ACC112 (cell line): ENCODE measurements around the gene DDX55.
"Not testable (repeated sequence)": the region's sequence is repeated elsewhere in the genome, so short reads cannot be mapped to it uniquely, and the experiment has no call there.

ENCODE experiments used
- H2AFZ ChIP-seq: fragments of 200-600 bp; sonication (generic); one replicate; pipeline ENCODE4 v1.6.0; 2017; ENCODE audit warnings: antibody characterized with exemption, low read length; ENCODE audit not compliant: unreplicated experiment
- H3K27ac ChIP-seq: fragments of 200-600 bp; sonication (generic); 2 replicates; pipeline ENCODE4 v1.5.1; 2014; ENCODE audit warnings: low read depth, mild to moderate bottlenecking, antibody characterized with exemption, low read length, moderate library complexity
- H3K27me3 ChIP-seq: fragments of 200-600 bp; sonication (generic); 2 replicates; pipeline ENCODE4 v1.6.1; 2014; ENCODE audit warnings: mild to moderate bottlenecking, antibody characterized with exemption, low read length, moderate library complexity, mixed read lengths; ENCODE audit not compliant: insufficient read depth
- H3K36me3 ChIP-seq: fragments of 200-600 bp; sonication (generic); 2 replicates; pipeline ENCODE4 v1.6.1; 2016; ENCODE audit warnings: mild to moderate bottlenecking, antibody characterized with exemption, low read length, moderate library complexity, mixed read lengths; ENCODE audit not compliant: insufficient read depth
- H3K4me1 ChIP-seq: fragments of 200-600 bp; sonication (generic); one replicate; pipeline ENCODE4 v1.6.1; 2016; ENCODE audit warnings: low read length, mixed read lengths; ENCODE audit not compliant: insufficient read depth, unreplicated experiment, control insufficient read depth
- H3K4me3 ChIP-seq: fragments of 200-600 bp; sonication (generic); 2 replicates; pipeline ENCODE4 v1.5.1; 2014; ENCODE audit warnings: mild to moderate bottlenecking, low read depth, low read length
- H3K79me2 ChIP-seq: fragments of 200-600 bp; sonication (generic); one replicate; pipeline ENCODE4 v1.6.0; 2016; ENCODE audit warnings: low read length; ENCODE audit not compliant: control insufficient read depth, unreplicated experiment, insufficient read depth

Gene DDX55

DNA sequence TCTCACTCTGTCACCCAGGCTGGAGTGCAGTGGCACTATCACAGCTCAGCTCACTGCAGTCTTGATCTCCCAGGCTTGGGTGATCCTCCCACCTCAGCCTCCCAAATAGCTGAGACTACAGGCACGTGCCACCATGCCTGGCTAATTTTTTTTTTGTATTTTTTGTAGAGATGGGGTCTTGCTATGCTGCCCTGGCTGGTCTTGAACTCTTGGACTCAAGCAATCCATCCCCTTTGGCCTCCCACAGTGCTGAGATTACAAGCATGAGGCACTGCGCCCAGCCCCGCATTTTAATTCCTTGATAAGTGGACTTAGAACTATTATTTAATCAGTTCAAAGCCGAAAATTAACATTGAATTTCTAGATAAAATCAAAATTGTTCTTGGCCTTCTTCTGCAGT is 23.1 kb upstream of the DDX55 start:
- H3K4me3 ChIP-seq, H2AFZ ChIP-seq, H3K36me3 ChIP-seq, H3K27ac ChIP-seq, H3K4me1 ChIP-seq, H3K27me3 ChIP-seq: not testable (repeated sequence)
- H3K79me2 ChIP-seq, result peaks cover 15% of the 10 kb centered on the region

DNA sequence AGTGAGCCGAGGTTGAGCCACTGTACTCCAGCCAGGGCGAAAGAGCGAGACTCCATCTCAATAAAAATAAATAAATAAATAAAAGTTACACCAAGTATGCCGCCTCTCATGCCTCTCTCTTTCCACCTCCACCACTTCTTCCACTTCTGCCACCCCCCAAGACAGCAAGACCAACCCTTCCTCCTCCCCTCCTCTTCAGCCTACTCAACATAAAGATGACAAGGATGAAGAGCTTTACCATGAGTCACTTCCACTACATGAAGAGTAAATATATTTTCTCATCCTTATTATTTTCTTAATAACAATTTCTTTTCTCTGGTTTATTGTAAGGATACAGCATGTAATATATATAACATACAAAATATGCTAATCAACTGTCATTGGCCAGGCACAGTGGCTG is 21.1 kb upstream of the DDX55 start:
- Histone ChIP-seq H3K27ac (no peak overlapping the region), H3K4me1 (peaks cover 14% of the 10 kb centered on the region), H3K36me3 (peaks cover 3% of the 10 kb centered on the region; the same call in 1 of the 2 replicates), H3K27me3 (no peaks in the 10 kb centered on the region), H3K4me3 (no peak overlapping the region), H2AFZ (no peak overlapping the region), H3K79me2 (peaks cover 29% of the 10 kb centered on the region)

DNA sequence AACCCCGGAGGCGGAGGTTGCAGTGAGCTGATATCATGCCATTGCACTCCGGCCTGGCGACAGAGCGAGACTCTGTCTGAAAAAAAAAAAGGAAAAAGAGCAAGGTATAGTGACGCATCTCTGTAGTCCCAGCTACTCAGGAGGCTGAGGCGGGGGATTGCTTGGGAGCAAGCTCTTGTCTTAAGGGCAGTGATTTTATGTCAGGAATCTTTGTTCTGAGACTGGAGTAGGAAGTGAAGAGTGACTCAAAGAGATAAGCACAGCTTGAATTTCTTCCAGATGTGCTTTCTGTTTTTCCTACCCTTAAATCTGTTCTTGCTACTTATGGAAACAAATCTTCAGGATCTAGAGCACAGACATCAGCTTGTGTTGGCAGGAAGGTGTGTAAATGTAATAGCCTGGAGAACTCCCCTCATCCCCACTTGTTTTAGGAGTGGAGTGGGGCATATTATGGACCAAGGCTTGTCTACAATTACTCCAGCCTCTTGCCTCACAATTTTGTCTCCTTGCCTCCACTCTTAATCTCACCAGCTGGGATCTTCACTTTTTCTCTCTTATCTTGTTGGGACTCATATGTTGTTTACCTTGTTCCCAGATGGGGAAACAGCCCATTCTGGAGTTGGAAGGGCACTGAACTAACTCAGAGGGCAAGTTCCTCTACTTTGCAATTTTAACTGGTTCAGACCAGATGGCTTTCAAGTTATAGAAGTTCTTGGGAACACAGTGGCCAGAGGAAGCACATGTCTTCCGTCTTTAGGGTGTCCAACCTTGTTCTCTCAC is 10.0 kb upstream of the DDX55 start:
- H3K27ac ChIP-seq, result peak overlapping the region; percentile 63
- no peak overlapping the region for H2AFZ ChIP-seq
- no peak overlapping the region for H3K4me3 ChIP-seq
- H3K36me3 ChIP-seq, result peaks cover 30% of the 10 kb centered on the region
- H3K27me3 ChIP-seq, result no peaks in the 10 kb centered on the region
- H3K79me2 ChIP-seq, result peaks cover 71% of the 10 kb centered on the region
- H3K4me1 ChIP-seq, result peaks cover 44% of the 10 kb centered on the region

DNA sequence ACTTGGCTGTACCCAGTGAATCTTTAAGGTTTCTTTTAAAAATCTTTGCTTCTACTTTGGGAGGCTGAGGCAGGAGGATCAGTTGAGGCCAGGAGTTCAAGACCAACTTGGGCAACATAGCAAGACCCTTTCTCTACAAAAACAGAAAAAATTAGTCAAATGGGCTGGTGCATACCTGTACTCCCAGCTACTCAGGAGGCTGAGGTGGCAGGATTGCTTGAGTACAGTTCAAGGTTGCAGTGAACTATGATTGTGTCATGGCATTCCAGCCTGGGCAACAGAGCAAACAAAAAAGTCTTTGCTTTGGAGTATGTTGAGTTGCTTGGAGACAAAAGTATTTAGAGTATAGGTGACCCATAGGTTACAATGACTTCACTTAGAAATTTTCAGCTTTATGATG is 6.2 kb upstream of the DDX55 start:
- peaks cover 20% of the 10 kb centered on the region for H3K4me1 ChIP-seq
- no peak overlapping the region for H2AFZ ChIP-seq
- peaks cover 32% of the 10 kb centered on the region for H3K36me3 ChIP-seq
- peak overlapping the region; percentile 42 for H3K27ac ChIP-seq
- no peaks in the 10 kb centered on the region for H3K27me3 ChIP-seq
- no peak overlapping the region for H3K4me3 ChIP-seq
- H3K79me2 ChIP-seq, result peaks cover 45% of the 10 kb centered on the region

DNA sequence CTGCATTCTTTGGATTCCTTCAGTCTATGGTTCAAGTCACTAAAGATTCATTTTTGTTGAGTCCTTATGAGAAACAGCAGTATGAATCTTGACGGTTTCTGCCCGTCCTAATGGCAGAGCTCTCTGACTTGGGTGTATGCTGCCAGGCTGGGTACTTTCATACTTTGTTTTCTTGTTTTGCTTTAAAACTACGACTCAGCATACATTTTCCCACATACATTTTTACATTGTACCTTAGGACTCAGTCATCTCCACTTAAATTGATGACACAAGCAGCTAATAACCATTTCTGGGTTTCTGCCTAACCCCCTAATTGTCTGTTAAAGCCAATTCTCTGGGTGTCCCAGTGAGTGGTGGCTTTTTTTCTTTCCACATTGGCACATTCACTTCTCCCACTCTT is 4.8 kb upstream of the DDX55 start:
- Histone ChIP-seq H2AFZ (no peak overlapping the region), H3K27ac (peak overlapping the region; percentile 32), H3K4me3 (no peak overlapping the region), H3K4me1 (peaks cover 9% of the 10 kb centered on the region), H3K36me3 (peaks cover 28% of the 10 kb centered on the region), H3K27me3 (no peaks in the 10 kb centered on the region), H3K79me2 (peaks cover 39% of the 10 kb centered on the region)

DNA sequence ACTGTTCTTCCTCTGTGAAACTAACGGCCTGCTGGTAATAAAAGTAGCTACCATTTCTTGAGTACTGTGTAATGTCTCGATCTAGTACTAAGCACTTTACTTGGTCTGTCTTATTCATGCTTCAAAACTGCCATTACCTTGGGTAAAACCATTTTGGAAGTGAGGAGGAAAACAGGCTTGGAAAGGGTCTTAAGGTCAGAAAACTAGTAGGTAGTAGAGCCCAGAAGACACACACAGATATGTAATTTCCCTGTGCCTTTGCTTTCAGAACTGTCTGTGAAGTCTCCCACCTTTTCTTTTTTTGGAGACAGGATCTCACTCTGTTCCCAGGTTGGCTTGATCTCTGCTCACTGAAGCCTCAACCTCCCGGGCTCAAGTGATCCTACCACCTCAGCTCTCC is 3.4 kb upstream of the DDX55 start:
- no peaks in the 10 kb centered on the region for H3K27me3 ChIP-seq
- H3K79me2 ChIP-seq, result peaks cover 39% of the 10 kb centered on the region
- H3K36me3 ChIP-seq, result peaks cover 28% of the 10 kb centered on the region
- H3K4me3 ChIP-seq, result no peak overlapping the region
- H3K27ac ChIP-seq, result no peak overlapping the region
- no peak overlapping the region for H2AFZ ChIP-seq
- H3K4me1 ChIP-seq, result peaks cover 7% of the 10 kb centered on the region

DNA sequence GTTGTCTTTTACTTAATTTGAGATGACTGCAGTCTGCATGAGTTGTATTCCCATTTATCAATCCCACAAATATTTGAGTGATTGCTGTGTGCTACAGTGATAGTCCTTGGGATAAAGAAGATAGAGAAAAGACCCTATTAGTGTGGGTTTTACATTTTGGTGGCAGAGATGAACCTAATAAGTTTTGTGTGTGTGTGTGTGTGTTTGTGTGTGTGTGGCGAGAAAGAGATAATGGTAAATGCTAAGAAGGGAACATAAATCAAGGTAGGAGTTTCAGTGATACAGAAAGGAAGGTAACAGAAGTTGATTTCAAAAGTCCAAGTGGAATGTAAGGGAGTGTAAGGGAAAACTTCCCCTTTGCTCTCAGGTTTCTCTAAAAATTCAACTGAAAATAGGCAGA is 2.6 kb upstream of the DDX55 start:
- Histone ChIP-seq H2AFZ (no peak overlapping the region), H3K27ac (no peak overlapping the region), H3K4me3 (no peak overlapping the region), H3K79me2 (peaks cover 42% of the 10 kb centered on the region), H3K4me1 (peaks cover 7% of the 10 kb centered on the region), H3K36me3 (peaks cover 28% of the 10 kb centered on the region), H3K27me3 (no peaks in the 10 kb centered on the region)

DNA sequence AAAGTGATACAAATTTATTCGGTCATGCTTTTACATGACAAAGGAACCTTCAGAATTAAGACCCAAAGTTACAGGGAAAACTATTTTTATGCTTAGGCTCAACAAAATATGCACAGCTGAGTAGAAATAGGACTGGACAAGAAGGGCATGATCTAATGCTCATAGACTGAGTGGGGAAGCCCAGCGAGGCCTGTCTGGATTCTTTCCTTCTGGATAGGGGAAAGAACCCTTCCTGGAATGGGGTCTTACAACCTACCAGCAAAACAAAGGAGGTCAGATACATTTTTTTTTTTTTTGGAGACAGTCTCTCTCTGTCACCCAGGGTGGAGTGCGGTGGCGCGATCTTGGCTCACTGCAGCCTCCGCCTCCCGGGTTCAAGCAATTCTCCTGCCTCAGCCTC is 2.2 kb upstream of the DDX55 start:
- H3K27me3 ChIP-seq, result no peaks in the 10 kb centered on the region
- H3K79me2 ChIP-seq, result peaks cover 42% of the 10 kb centered on the region
- H3K27ac ChIP-seq, result no peak overlapping the region
- no peak overlapping the region for H3K4me3 ChIP-seq
- peaks cover 28% of the 10 kb centered on the region for H3K36me3 ChIP-seq
- H2AFZ ChIP-seq, result no peak overlapping the region
- peaks cover 7% of the 10 kb centered on the region for H3K4me1 ChIP-seq

DNA sequence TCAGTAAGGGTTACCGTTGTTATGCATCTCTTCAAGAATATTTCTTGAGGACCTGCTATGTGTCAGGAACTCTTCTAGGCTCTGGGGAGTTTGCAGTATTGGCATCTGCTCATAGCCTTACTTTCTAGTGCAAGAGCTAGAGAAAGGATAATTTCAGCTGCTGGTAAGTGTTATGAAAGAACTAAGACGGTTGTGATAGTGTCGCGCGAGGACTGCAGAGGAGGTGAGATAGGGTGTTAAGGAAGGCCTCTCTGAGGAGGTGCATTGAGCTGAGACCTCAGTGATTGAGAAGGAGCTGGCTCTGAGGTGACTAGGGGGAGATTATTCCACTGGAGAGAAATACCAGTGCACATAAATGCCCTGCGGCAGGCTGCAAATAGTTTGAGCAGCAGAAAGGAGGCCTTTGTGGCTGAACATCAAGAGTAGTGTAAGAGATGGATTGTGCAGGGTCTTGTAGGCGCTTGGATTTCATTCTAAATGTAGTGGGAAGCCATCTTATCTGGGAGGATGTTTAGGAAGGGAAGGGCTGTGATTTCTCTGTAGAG is 824 bp downstream of the DDX55 start:
- Histone ChIP-seq H3K79me2 (peaks cover 52% of the 10 kb centered on the region), H3K27me3 (no peaks in the 10 kb centered on the region), H3K4me3 (peak overlapping the region; percentile 96), H3K4me1 (peaks cover 4% of the 10 kb centered on the region), H2AFZ (no peak overlapping the region), H3K36me3 (peaks cover 13% of the 10 kb centered on the region), H3K27ac (no peak overlapping the region)

DNA sequence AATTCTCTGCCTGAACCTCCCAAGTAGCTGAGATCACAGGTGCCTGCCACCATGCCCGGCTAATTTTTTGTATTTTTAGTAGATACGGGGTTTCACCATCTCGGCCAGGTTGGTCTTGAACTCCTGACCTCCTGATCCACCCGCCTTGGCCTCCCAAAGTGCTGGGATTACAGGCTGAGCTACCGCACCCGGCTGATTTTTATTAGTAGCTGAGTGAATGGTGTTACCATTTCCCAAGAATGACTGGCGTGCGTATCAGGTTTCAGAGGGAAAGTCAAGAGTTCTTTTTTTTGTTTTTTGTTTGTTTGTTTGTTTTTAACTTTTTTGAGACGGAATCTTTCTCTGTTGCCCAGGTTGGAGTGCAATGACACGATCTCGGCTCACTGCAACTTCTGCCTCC is 1.6 kb downstream of the DDX55 start:
- not testable (repeated sequence) for H3K27me3 ChIP-seq, H3K27ac ChIP-seq, H2AFZ ChIP-seq, H3K4me1 ChIP-seq
- H3K36me3 ChIP-seq, result peaks cover 15% of the 10 kb centered on the region
- peak overlapping the region; percentile 22; the same call in 1 of the 2 replicates for H3K4me3 ChIP-seq
- peaks cover 52% of the 10 kb centered on the region for H3K79me2 ChIP-seq

DNA sequence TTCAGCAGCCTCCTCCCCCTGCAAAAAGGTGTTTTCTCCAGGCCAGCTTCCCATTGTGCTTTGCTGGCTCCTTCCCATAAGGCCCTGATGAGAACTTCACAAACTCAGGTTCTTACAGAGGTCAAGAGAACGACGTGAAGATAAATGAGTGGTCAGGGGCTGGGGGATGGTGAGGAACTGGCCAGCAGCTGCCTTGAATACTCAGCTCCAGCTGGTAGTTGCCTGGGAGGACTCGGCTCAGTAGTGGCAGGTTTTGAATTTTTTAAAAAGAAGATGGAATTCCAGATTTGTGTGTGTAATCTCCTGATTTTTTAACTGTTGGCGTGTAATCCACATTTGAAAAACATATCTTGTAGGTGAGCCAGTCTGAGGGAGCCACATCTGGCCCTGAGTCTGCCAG is 5.9 kb downstream of the DDX55 start:
- Histone ChIP-seq H3K36me3 (peaks cover 27% of the 10 kb centered on the region), H3K79me2 (peaks cover 38% of the 10 kb centered on the region), H3K4me3 (no peak overlapping the region), H2AFZ (no peak overlapping the region), H3K27ac (no peak overlapping the region), H3K27me3 (no peaks in the 10 kb centered on the region), H3K4me1 (peaks cover 4% of the 10 kb centered on the region)
